ENCODE results near the gene DGKZ. TPM values are rescaled to one million over a fixed set of nuclear protein-coding genes. Genes with fewer than 3 reads are reported as not detected.

DGKZ gene
- total and polyA plus RNA-seq, 10 of the 15 experiments (the other 5 are each of a cell fraction or from before 2014, with no cell fraction given): 0.50 to 78.4 (median 39.5) TPM

DNA sequence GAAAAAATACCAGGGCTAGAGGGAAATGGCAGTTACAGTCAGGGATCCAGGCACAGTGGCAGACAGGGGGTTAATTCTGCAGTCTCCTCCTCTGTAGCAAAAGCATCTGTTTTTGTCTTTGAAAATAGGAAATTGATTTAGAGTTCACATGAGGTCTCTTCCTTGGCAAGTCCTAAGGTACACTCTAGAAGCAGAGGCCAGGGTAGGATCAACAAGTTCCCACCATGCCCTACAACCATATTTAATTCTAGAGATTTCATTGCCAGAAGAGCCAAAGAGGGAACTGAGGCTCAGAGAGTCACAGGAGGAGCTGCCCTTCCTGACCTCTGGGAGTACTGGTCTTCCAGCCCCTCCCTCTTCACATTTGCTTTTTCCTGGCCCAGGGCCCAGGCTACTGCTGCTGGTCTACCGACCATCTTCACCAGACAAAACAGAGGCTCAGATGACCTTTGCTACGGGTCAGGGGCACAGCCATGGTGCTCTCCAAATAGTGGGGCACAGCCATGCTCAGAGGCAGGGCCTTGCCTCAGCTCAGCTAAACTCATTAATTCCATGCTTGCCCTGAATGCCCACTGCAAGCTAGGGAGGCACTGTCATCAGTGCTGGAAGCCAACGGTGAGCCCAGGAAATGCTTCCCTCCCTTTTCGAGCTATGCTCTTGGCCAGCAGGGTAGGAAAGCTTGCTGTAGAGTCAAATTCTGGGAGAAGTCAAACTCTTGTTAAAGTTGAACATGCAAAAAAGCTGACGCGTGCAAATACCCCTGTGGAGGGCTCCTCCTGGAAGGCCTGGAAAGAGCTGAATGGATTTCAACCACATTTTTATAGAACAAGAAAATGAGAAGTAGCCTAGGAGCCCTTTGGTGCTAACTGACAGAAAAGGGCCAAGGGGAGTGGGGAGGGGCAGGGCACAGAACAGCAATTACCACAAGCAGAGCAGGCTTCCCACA is 56.0 kb downstream of the DGKZ start:
- WGBS (ENCODE audit: insufficient coverage, insufficient replicate concordance, low lambda C conversion rate, missing lambda C conversion rate): 98% methylated on average over 6 of the region's 6 CpGs
- ChIA-PET POLR2A (no interaction called here), SMC1A (ENCODE audit: uncharacterized antibody, unreplicated experiment) (interaction anchor here (1.1 kb wide), 2 partner anchors 73 to 129 kb away, joined by 3 read pairs; no protein-coding TSS in a partner anchor)

More for the DNA sequence above, 56.0 kb downstream of the DGKZ start:
- in situ Hi-C loops (cut with MboI): no loop called here
- no peak for DNase-seq (ENCODE audit: low read depth, low spot score)
- no peak overlapping the region for H3K9ac ChIP-seq (ENCODE audit: control insufficient read depth, insufficient read depth, low read length)
- no peak overlapping the region for H3K4me3 ChIP-seq
- H2AFZ ChIP-seq (ENCODE audit: control insufficient read depth, low read depth, low read length): no peak overlapping the region
- CTCF ChIA-PET: interaction anchor here (0.6 to 2.4 kb wide), 2 partner anchors 14 to 135 kb away, joined by 4 to 13 read pairs; no protein-coding TSS in a partner anchor
- no peak overlapping the region for H3K4me2 ChIP-seq (ENCODE audit: control insufficient read depth, insufficient read depth)
- intact Hi-C loops (cut with micrococcal nuclease; ENCODE audit: unreplicated experiment): no loop called here
- H4K20me1 ChIP-seq (ENCODE audit: control insufficient read depth, insufficient read depth): no peaks in the 10 kb centered on the region; the same call in 1 of the 2 replicates
- H3K27me3 ChIP-seq (replicated peaks in 1 of 2; ENCODE audit: control insufficient read depth in 2 of 2, insufficient read depth in 2 of 2, low read length in 1 of 2): no peaks in the 10 kb centered on the region
- H3K27ac ChIP-seq (ENCODE audit: control insufficient read depth, insufficient read depth): no peak overlapping the region
- peaks cover 7 to 18% of the 10 kb centered on the region in 2 experiments; a peak in 3 of 4 replicates for H3K36me3 ChIP-seq (ENCODE audit: control insufficient read depth in 2 of 2, insufficient read depth in 2 of 2, low read length in 1 of 2)
- RAD21 ChIA-PET (ENCODE audit: unreplicated experiment): interaction anchor here (1.4 kb wide), 1 partner anchor 87 kb away, joined by 3 read pairs; no protein-coding TSS in a partner anchor
- no peaks in the 10 kb centered on the region for H3K4me1 ChIP-seq (ENCODE audit: control insufficient read depth, insufficient read depth, low read length)
- TF ChIP-seq CBX5 (IDR thresholded peaks at IDR 0.05; ENCODE audit: low read depth) (no peak), MYB (IDR thresholded peaks at IDR 0.05; ENCODE audit: borderline replicate concordance, low read depth, low read length) (no peak), BMI1 (IDR thresholded peaks at IDR 0.05; ENCODE audit: borderline replicate concordance) (no peak), POU2F2 (IDR thresholded peaks at IDR 0.05; ENCODE audit: borderline replicate concordance, low read depth, low read length) (no peak), FOXM1 (IDR thresholded peaks at IDR 0.05; ENCODE audit: low read depth, low read length) (no peak), HDGF (IDR thresholded peaks at IDR 0.05) (no peak), CHD1 (IDR thresholded peaks at IDR 0.05; ENCODE audit: low read depth, low read length) (no peak), ATF2 (IDR thresholded peaks at IDR 0.05; ENCODE audit: low read length) (no peak), EP300 (IDR thresholded peaks at IDR 0.05; ENCODE audit: borderline replicate concordance in 1 of 2, control insufficient read depth in 1 of 2, low read depth in 2 of 2, low read length in 2 of 2) (no peak), RB1 (IDR thresholded peaks at IDR 0.05; ENCODE audit: borderline replicate concordance) (no peak), MEF2A (IDR thresholded peaks at IDR 0.05; ENCODE audit: insufficient read depth, low read depth, low read length) (no peak)
- TF ChIP-seq, protein P1, sequence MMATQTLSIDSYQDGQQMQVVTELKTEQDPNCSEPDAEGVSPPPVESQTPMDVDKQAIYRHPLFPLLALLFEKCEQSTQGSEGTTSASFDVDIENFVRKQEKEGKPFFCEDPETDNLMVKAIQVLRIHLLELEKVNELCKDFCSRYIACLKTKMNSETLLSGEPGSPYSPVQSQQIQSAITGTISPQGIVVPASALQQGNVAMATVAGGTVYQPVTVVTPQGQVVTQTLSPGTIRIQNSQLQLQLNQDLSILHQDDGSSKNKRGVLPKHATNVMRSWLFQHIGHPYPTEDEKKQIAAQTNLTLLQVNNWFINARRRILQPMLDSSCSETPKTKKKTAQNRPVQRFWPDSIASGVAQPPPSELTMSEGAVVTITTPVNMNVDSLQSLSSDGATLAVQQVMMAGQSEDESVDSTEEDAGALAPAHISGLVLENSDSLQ (IDR thresholded peaks at IDR 0.05): no peak
- TF ChIP-seq, protein P2, sequence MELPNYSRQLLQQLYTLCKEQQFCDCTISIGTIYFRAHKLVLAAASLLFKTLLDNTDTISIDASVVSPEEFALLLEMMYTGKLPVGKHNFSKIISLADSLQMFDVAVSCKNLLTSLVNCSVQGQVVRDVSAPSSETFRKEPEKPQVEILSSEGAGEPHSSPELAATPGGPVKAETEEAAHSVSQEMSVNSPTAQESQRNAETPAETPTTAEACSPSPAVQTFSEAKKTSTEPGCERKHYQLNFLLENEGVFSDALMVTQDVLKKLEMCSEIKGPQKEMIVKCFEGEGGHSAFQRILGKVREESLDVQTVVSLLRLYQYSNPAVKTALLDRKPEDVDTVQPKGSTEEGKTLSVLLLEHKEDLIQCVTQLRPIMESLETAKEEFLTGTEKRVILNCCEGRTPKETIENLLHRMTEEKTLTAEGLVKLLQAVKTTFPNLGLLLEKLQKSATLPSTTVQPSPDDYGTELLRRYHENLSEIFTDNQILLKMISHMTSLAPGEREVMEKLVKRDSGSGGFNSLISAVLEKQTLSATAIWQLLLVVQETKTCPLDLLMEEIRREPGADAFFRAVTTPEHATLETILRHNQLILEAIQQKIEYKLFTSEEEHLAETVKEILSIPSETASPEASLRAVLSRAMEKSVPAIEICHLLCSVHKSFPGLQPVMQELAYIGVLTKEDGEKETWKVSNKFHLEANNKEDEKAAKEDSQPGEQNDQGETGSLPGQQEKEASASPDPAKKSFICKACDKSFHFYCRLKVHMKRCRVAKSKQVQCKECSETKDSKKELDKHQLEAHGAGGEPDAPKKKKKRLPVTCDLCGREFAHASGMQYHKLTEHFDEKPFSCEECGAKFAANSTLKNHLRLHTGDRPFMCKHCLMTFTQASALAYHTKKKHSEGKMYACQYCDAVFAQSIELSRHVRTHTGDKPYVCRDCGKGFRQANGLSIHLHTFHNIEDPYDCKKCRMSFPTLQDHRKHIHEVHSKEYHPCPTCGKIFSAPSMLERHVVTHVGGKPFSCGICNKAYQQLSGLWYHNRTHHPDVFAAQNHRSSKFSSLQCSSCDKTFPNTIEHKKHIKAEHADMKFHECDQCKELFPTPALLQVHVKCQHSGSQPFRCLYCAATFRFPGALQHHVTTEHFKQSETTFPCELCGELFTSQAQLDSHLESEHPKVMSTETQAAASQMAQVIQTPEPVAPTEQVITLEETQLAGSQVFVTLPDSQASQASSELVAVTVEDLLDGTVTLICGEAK (IDR thresholded peaks at IDR 0.05; ENCODE audit: borderline replicate concordance): no peak
- BruUV-seq (replicated peaks): no TSS peak
- no peaks in the 10 kb centered on the region for H3K79me2 ChIP-seq (ENCODE audit: control insufficient read depth, insufficient read depth, low read length)
- no peaks in the 10 kb centered on the region for H3K9me3 ChIP-seq (replicated peaks; ENCODE audit: control insufficient read depth, insufficient read depth, low read length)
- ATAC-seq: no peak
- FAIRE-seq: no peak

Measured in GM12878 (cell line).